NT2/D1 (cell line): ENCODE data around the gene ZNF555.

Source experiments
- DNase-seq: peaks from one replicate; pipeline ENCODE4 v3.0.0-alpha.2; 2011; ENCODE audit warnings: low read depth, low spot score
- H3K27me3 ChIP-seq: 2 replicates; pipeline ENCODE4 v1.6.0; 2011; ENCODE audit warnings: mild to moderate bottlenecking; ENCODE audit not compliant: insufficient read length, insufficient read depth
- H3K36me3 ChIP-seq: 2 replicates; pipeline ENCODE4 v1.6.1; 2011; ENCODE audit warnings: mild to moderate bottlenecking, low read length, mixed read lengths; ENCODE audit not compliant: insufficient read depth, insufficient read length
- H3K4me1 ChIP-seq: 2 replicates; pipeline ENCODE4 v1.5.1; 2011; ENCODE audit not compliant: insufficient read depth, insufficient read length
- H3K4me3 ChIP-seq: 2 replicates; pipeline ENCODE4 v1.5.1; 2011; ENCODE audit warnings: low read depth; ENCODE audit not compliant: insufficient read length
- H3K9ac ChIP-seq: 2 replicates; pipeline ENCODE4 v1.6.0; 2011; ENCODE audit warnings: low read depth; ENCODE audit not compliant: insufficient read length
- H3K9me3 ChIP-seq: 2 replicates; pipeline ENCODE4 v1.5.1; 2011; ENCODE audit warnings: mild to moderate bottlenecking, low read length; ENCODE audit not compliant: insufficient read depth
- SUZ12 ChIP-seq: IDR thresholded peaks from 2 replicates; pipeline ENCODE4 v1.6.1; 2011; ENCODE audit not compliant: insufficient read length, insufficient read depth; ENCODE audit errors: extremely low read depth
- YY1 ChIP-seq: IDR thresholded peaks from 2 replicates; pipeline ENCODE4 v1.6.1; 2011; ENCODE audit not compliant: insufficient read length, insufficient read depth
- ZNF274 ChIP-seq: IDR thresholded peaks from 2 replicates; pipeline ENCODE4 v1.6.1; 2011; ENCODE audit warnings: mild to moderate bottlenecking, low read depth, low read length

The ZNF555 gene

GRCh38 chr19:2819540-2820111 lies 21.6 kb upstream of the ZNF555 start, which contains the start of gene ZNF554:
TSS of gene ZNF554 (plus strand) at chr19:2819868. CDS start at chr19:2820072, 204 bp downstream.
- H3K4me3 ChIP-seq = peak within 1 kb of the TSS; percentile 91
- no peaks in the 10 kb centered on the region for H3K4me1 ChIP-seq
- H3K27me3 ChIP-seq = peaks cover 3% of the 10 kb centered on the region
- H3K36me3 ChIP-seq = peaks cover 32% of the 10 kb centered on the region
- peak; percentile 97 for DNase-seq
- H3K9me3 ChIP-seq = peaks cover 10% of the 10 kb centered on the region; the same call in 1 of the 2 replicates
- no peak for TF ChIP-seq SUZ12
- TF ChIP-seq ZNF274 = no peak
- TF ChIP-seq YY1 = no peak
- peak within 1 kb of the TSS; percentile 96 for H3K9ac ChIP-seq

DNA sequence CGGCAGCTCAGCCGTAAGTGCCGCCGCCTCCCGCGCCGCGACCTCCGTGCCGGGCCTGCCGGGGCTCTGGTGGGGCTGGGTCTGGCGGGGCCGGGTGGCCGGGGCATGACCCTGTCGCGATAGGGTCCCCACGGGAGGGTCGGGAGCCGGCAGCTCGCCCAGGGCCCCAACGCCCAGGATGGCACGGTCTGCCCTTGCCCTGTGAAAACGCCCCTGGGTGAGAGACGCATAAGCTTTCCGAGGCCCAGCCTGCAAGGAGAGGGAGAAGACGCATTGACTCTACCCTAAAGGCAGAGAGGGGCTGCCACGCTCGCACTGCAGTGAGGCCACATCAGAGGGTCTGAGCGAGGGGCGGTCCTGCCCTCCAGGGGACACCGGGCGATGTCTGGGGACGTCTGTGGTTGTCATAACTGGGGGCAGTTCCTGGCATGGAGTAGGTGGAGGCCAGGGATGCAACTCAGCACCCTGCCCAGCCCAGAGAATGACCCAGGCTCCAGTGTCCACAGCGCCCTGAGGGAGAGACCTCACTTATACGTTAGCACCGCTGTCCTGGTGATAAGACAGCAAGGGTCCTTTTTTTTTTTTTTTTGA lies 21.1 kb upstream of the ZNF555 start:
- H3K36me3 ChIP-seq = peaks cover 26% of the 10 kb centered on the region
- H3K27me3 ChIP-seq = peaks cover 3% of the 10 kb centered on the region
- DNase-seq = peak; percentile 5
- peak overlapping the region; percentile 91 for H3K4me3 ChIP-seq
- H3K4me1 ChIP-seq = no peaks in the 10 kb centered on the region
- peaks cover 15% of the 10 kb centered on the region; the same call in 1 of the 2 replicates for H3K9me3 ChIP-seq
- TF ChIP-seq ZNF274 = no peak
- TF ChIP-seq SUZ12 = no peak
- TF ChIP-seq YY1 = no peak
- H3K9ac ChIP-seq = peak overlapping the region; percentile 96

DNA sequence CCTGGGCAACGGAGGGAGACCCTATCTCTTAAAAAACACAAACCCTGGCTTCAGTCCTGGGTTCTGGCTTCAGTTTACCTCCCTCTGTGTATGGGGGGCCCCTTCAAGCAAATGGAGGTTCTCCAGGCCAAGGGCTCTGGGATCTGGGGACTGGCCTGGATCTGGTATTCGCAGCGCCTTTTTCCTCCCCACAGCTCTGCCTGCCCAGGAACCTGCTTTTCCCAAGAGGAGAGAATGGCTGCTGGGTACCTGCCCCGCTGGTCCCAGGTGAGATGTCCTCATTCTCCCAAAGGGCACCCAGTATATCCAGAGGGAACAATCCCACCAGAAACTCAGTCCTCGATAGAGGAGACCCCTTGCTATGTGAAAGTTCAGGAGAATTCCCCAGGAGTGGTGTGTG lies 18.4 kb upstream of the ZNF555 start:
- H3K27me3 ChIP-seq = peaks cover 3% of the 10 kb centered on the region
- no peak for DNase-seq
- peaks cover 33% of the 10 kb centered on the region; the same call in 1 of the 2 replicates for H3K9me3 ChIP-seq
- TF ChIP-seq YY1 = no peak
- H3K4me1 ChIP-seq = no peaks in the 10 kb centered on the region
- H3K4me3 ChIP-seq = no peak overlapping the region
- no peak overlapping the region for H3K9ac ChIP-seq
- peaks cover 25% of the 10 kb centered on the region for H3K36me3 ChIP-seq

DNA sequence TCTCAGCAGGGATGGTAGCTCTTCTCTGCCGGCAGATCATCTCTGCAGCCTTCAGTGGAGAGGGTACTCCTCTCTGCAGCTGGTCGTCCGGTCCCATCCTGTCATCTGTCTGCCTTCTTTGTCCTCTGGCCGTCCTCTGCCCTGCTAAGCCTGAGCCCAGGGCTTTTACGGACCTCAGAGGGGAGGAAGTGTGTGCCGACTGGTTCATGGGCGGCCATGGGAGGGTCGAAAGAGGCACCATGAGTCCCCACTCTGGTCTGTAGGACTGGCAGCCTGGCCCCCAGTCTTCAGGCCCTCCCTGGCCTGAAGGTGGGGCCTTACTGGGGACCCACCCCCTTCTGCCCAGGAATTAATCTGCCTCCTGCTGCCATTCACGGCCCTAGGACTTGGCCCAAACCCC lies 17.6 kb upstream of the ZNF555 start:
- TF ChIP-seq ZNF274 (no peak), YY1 (no peak), SUZ12 (no peak)
- peaks cover 29% of the 10 kb centered on the region for H3K36me3 ChIP-seq
- H3K4me1 ChIP-seq = no peaks in the 10 kb centered on the region
- peaks cover 3% of the 10 kb centered on the region for H3K27me3 ChIP-seq
- no peak overlapping the region for H3K9ac ChIP-seq
- H3K9me3 ChIP-seq = peaks cover 41% of the 10 kb centered on the region; the same call in 1 of the 2 replicates
- no peak overlapping the region for H3K4me3 ChIP-seq
- DNase-seq = no peak

DNA sequence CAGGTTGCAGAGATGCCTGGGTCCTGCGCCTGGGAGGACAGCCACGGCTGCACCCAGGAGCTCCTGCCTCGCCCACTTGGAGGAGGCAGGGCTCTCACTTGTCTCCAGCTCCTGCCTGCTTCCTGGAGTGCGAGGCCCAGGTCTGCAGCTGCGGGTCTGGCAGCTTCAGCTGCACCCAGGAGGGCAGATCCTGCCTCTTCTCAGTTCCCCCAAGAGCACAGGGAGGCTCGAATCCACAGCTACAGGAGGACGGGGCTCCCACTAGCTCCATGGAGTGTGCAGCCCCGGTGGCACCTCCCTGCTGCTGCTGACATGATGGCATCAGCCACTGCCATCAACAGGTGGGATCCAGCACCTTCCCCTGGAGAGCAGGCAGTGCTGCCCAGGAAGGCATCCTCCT lies 17.1 kb upstream of the ZNF555 start:
- peaks cover 3% of the 10 kb centered on the region for H3K27me3 ChIP-seq
- H3K4me1 ChIP-seq = no peaks in the 10 kb centered on the region
- H3K9me3 ChIP-seq = peaks cover 46% of the 10 kb centered on the region; the same call in 1 of the 2 replicates
- DNase-seq = no peak
- H3K9ac ChIP-seq = no peak overlapping the region
- no peak for TF ChIP-seq SUZ12
- no peak for TF ChIP-seq YY1
- no peak for TF ChIP-seq ZNF274
- H3K4me3 ChIP-seq = no peak overlapping the region
- peaks cover 29% of the 10 kb centered on the region for H3K36me3 ChIP-seq

GRCh38 chr19:2827022-2827421 lies 14.3 kb upstream of the ZNF555 start:
- Histone ChIP-seq H3K4me3 (no peak overlapping the region), H3K27me3 (no peaks in the 10 kb centered on the region), H3K9ac (no peak overlapping the region), H3K4me1 (no peaks in the 10 kb centered on the region), H3K9me3 (peaks cover 73% of the 10 kb centered on the region), H3K36me3 (peaks cover 29% of the 10 kb centered on the region)
- no peak for DNase-seq
- no peak for TF ChIP-seq SUZ12
- no peak for TF ChIP-seq ZNF274
- TF ChIP-seq YY1 = no peak

DNA sequence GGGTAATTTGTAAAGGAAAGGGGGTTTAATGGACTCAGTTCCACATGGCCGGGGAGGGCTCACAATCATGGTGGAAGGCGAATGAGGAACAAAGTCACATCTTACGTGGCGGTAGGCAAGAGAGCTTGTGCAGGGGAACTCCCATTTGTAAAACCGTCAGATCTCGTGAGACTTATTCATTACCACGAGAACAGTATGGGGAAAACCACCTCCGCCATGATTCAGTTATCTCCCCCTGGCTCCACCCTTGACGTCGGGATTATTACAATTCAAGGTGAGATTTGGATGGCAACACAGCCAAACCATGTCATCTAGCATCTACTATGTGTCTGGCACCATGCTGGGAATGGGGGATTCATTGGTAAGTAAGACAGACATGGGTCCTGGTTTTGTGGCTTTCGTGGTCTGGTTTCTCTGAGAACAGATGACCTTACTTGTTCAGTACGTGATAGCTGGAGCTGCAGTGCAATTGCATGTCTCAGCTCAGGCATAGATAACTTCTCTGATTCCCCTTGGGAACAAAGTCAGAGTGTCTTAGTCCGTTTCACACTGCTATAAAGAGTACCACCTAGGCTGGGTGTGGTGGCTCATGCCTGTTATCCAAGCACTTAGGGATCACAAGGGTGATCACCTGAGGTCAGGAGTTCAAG lies 13.3 kb upstream of the ZNF555 start:
- no peak overlapping the region for H3K4me3 ChIP-seq
- H3K9me3 ChIP-seq = peaks cover 77% of the 10 kb centered on the region
- peaks cover 34% of the 10 kb centered on the region for H3K36me3 ChIP-seq
- no peaks in the 10 kb centered on the region for H3K4me1 ChIP-seq
- no peaks in the 10 kb centered on the region for H3K27me3 ChIP-seq
- TF ChIP-seq SUZ12 (no peak), YY1 (no peak), ZNF274 (no peak)
- H3K9ac ChIP-seq = no peak overlapping the region
- no peak for DNase-seq
